ENCODE results near the gene TST.

Gene TST

GRCh38 chr22:37026325-37026724 lies 7.1 kb upstream of the TST start:
- H3K9me3 ChIP-seq (replicated peaks; ENCODE audit: low read length) = no peaks in the 10 kb centered on the region
- H3K4me2 ChIP-seq (ENCODE audit: low read length) = no peak overlapping the region
- peaks cover 48% of the 10 kb centered on the region for H3K36me3 ChIP-seq (ENCODE audit: insufficient read depth, low read length)
- H3K9ac ChIP-seq (ENCODE audit: low read depth, low read length) = no peak overlapping the region
- no peak overlapping the region for H3K4me3 ChIP-seq (ENCODE audit: low read length)
- no peaks in the 10 kb centered on the region for H3K27me3 ChIP-seq (ENCODE audit: control insufficient read depth, insufficient read depth, low read length)
- no peaks in the 10 kb centered on the region for H3K4me1 ChIP-seq (ENCODE audit: control insufficient read depth, insufficient read depth, low read length)

- Histone ChIP-seq H3K9me3 (replicated peaks; ENCODE audit: low read length) (no peaks in the 10 kb centered on the region), H3K9ac (ENCODE audit: low read depth, low read length) (no peak overlapping the region)
These were observed 6.3 kb upstream of the TST start for GRCh38 chr22:37025500-37026070.

GRCh38 chr22:37024339-37025157 lies 5.3 kb upstream of the TST start:
- no peak overlapping the region for H3K4me2 ChIP-seq (ENCODE audit: low read length)
- no peaks in the 10 kb centered on the region for H3K4me1 ChIP-seq (ENCODE audit: control insufficient read depth, insufficient read depth, low read length)
- H3K9me3 ChIP-seq (replicated peaks; ENCODE audit: low read length) = no peaks in the 10 kb centered on the region
- peaks cover 39% of the 10 kb centered on the region for H3K36me3 ChIP-seq (ENCODE audit: insufficient read depth, low read length)
- no peaks in the 10 kb centered on the region for H3K27me3 ChIP-seq (ENCODE audit: control insufficient read depth, insufficient read depth, low read length)
- H3K9ac ChIP-seq (ENCODE audit: low read depth, low read length) = no peak overlapping the region
- H3K4me3 ChIP-seq (ENCODE audit: low read length) = no peak overlapping the region

More at GRCh38 chr22:37025500-37026070, 6.3 kb upstream of the TST start:
- no peaks in the 10 kb centered on the region for H3K27me3 ChIP-seq (ENCODE audit: control insufficient read depth, insufficient read depth, low read length)
- no peaks in the 10 kb centered on the region for H3K4me1 ChIP-seq (ENCODE audit: control insufficient read depth, insufficient read depth, low read length)
- H3K36me3 ChIP-seq (ENCODE audit: insufficient read depth, low read length) = peaks cover 48% of the 10 kb centered on the region
- H3K4me3 ChIP-seq (ENCODE audit: low read length) = no peak overlapping the region
- no peak overlapping the region for H3K4me2 ChIP-seq (ENCODE audit: low read length)

- Histone ChIP-seq H3K36me3 (ENCODE audit: insufficient read depth, low read length) (peaks cover 32% of the 10 kb centered on the region), H3K4me3 (ENCODE audit: low read length) (no peak overlapping the region), H3K4me1 (ENCODE audit: control insufficient read depth, insufficient read depth, low read length) (no peaks in the 10 kb centered on the region), H3K27me3 (ENCODE audit: control insufficient read depth, insufficient read depth, low read length) (no peaks in the 10 kb centered on the region), H3K4me2 (ENCODE audit: low read length) (no peak overlapping the region), H3K9me3 (replicated peaks; ENCODE audit: low read length) (no peaks in the 10 kb centered on the region), H3K9ac (ENCODE audit: low read depth, low read length) (no peak overlapping the region)
These were observed 4.6 kb upstream of the TST start for GRCh38 chr22:37023743-37024338.

- Histone ChIP-seq H3K4me3 (ENCODE audit: low read length) (no peak overlapping the region), H3K4me1 (ENCODE audit: control insufficient read depth, insufficient read depth, low read length) (peaks cover 10% of the 10 kb centered on the region), H3K27me3 (ENCODE audit: control insufficient read depth, insufficient read depth, low read length) (no peaks in the 10 kb centered on the region), H3K9me3 (replicated peaks; ENCODE audit: low read length) (no peaks in the 10 kb centered on the region), H3K36me3 (ENCODE audit: insufficient read depth, low read length) (peaks cover 28% of the 10 kb centered on the region), H3K9ac (ENCODE audit: low read depth, low read length) (no peak overlapping the region), H3K4me2 (ENCODE audit: low read length) (no peak overlapping the region)
These were observed 3.5 kb upstream of the TST start for GRCh38 chr22:37022483-37023337.

- no peak overlapping the region for H3K4me3 ChIP-seq (ENCODE audit: low read length)
- no peak overlapping the region for H3K4me2 ChIP-seq (ENCODE audit: low read length)
- H3K27me3 ChIP-seq (ENCODE audit: control insufficient read depth, insufficient read depth, low read length) = no peaks in the 10 kb centered on the region
- H3K36me3 ChIP-seq (ENCODE audit: insufficient read depth, low read length) = peaks cover 26% of the 10 kb centered on the region
- H3K4me1 ChIP-seq (ENCODE audit: control insufficient read depth, insufficient read depth, low read length) = peaks cover 14% of the 10 kb centered on the region
- no peaks in the 10 kb centered on the region for H3K9me3 ChIP-seq (replicated peaks; ENCODE audit: low read length)
- no peak overlapping the region for H3K9ac ChIP-seq (ENCODE audit: low read depth, low read length)
These were observed 2.6 kb upstream of the TST start for GRCh38 chr22:37021710-37022482.

- H3K27me3 ChIP-seq (ENCODE audit: control insufficient read depth, insufficient read depth, low read length) = no peaks in the 10 kb centered on the region
- no peak overlapping the region for H3K4me2 ChIP-seq (ENCODE audit: low read length)
- H3K9ac ChIP-seq (ENCODE audit: low read depth, low read length) = no peak overlapping the region
- no peaks in the 10 kb centered on the region for H3K9me3 ChIP-seq (replicated peaks; ENCODE audit: low read length)
- H3K4me3 ChIP-seq (ENCODE audit: low read length) = no peak overlapping the region
- H3K4me1 ChIP-seq (ENCODE audit: control insufficient read depth, insufficient read depth, low read length) = peaks cover 14% of the 10 kb centered on the region
- H3K36me3 ChIP-seq (ENCODE audit: insufficient read depth, low read length) = peaks cover 20% of the 10 kb centered on the region
These were observed 1.8 kb upstream of the TST start for GRCh38 chr22:37021041-37021440.

GRCh38 chr22:37020192-37020479 lies 889 bp upstream of the TST start:
- peaks cover 14% of the 10 kb centered on the region for H3K4me1 ChIP-seq (ENCODE audit: control insufficient read depth, insufficient read depth, low read length)
- peaks cover 14% of the 10 kb centered on the region for H3K36me3 ChIP-seq (ENCODE audit: insufficient read depth, low read length)
- peak overlapping the region; percentile 99 for H3K4me2 ChIP-seq (ENCODE audit: low read length)
- H3K4me3 ChIP-seq (ENCODE audit: low read length) = peak overlapping the region; percentile 77
- no peaks in the 10 kb centered on the region for H3K27me3 ChIP-seq (ENCODE audit: control insufficient read depth, insufficient read depth, low read length)
- H3K9me3 ChIP-seq (replicated peaks; ENCODE audit: low read length) = no peaks in the 10 kb centered on the region
- H3K9ac ChIP-seq (ENCODE audit: low read depth, low read length) = peak overlapping the region; percentile 92

- H3K4me2 ChIP-seq (ENCODE audit: low read length) = peak overlapping the region; percentile 99
- peak overlapping the region; percentile 77 for H3K4me3 ChIP-seq (ENCODE audit: low read length)
- H3K36me3 ChIP-seq (ENCODE audit: insufficient read depth, low read length) = peaks cover 6% of the 10 kb centered on the region
- H3K9ac ChIP-seq (ENCODE audit: low read depth, low read length) = peak overlapping the region; percentile 92
- no peaks in the 10 kb centered on the region for H3K27me3 ChIP-seq (ENCODE audit: control insufficient read depth, insufficient read depth, low read length)
- H3K4me1 ChIP-seq (ENCODE audit: control insufficient read depth, insufficient read depth, low read length) = peaks cover 14% of the 10 kb centered on the region
- H3K9me3 ChIP-seq (replicated peaks; ENCODE audit: low read length) = no peaks in the 10 kb centered on the region
These were observed 385 bp downstream of the TST start for GRCh38 chr22:37018815-37019308.

GRCh38 chr22:37018086-37018814 lies 997 bp downstream of the TST start:
- H3K9ac ChIP-seq (ENCODE audit: low read depth, low read length) = peak overlapping the region; percentile 92
- peaks cover 6% of the 10 kb centered on the region for H3K36me3 ChIP-seq (ENCODE audit: insufficient read depth, low read length)
- H3K27me3 ChIP-seq (ENCODE audit: control insufficient read depth, insufficient read depth, low read length) = no peaks in the 10 kb centered on the region
- H3K9me3 ChIP-seq (replicated peaks; ENCODE audit: low read length) = no peaks in the 10 kb centered on the region
- peaks cover 14% of the 10 kb centered on the region for H3K4me1 ChIP-seq (ENCODE audit: control insufficient read depth, insufficient read depth, low read length)
- H3K4me3 ChIP-seq (ENCODE audit: low read length) = peak overlapping the region; percentile 77
- peak overlapping the region; percentile 99 for H3K4me2 ChIP-seq (ENCODE audit: low read length)

Measured in skeletal muscle satellite cell (primary cell).